GM12873 (cell line): Measurements from ENCODE around the gene CFAP206.
A peak's percentile ranks its signal among the peaks of the same experiment; 100 is the strongest.

ENCODE experiments used
- CTCF ChIP-seq: IDR thresholded peaks from 2 replicates; pipeline ENCODE4 v1.5.1; 2012; ENCODE audit warnings: low read depth, mild to moderate bottlenecking, moderate library complexity, low read length, control low read depth; ENCODE audit not compliant: insufficient read depth; ENCODE audit errors: missing control alignments

CFAP206 gene

GRCh38 chr6:87472525-87473418 is 65.0 kb downstream of the CFAP206 start, which contains the start of gene SLC35A1:
Gene SLC35A1, plus strand, starts transcription at chr6:87472974. Its CDS starts 30 bp downstream, at chr6:87473004.
- TF ChIP-seq CTCF = no peak

- TF ChIP-seq CTCF = peak; percentile 4
These were observed 65.7 kb downstream of the CFAP206 start for GRCh38 chr6:87473419-87473903.

GRCh38 chr6:87481931-87482330 is 74.2 kb downstream of the CFAP206 start:
- TF ChIP-seq CTCF = no peak

- no peak for TF ChIP-seq CTCF
These were observed 74.6 kb downstream of the CFAP206 start for GRCh38 chr6:87482366-87482765.

- peak; percentile 9 for TF ChIP-seq CTCF
These were observed 76.2 kb downstream of the CFAP206 start for GRCh38 chr6:87483929-87484328.

- TF ChIP-seq CTCF = no peak
These were observed 76.7 kb downstream of the CFAP206 start for GRCh38 chr6:87484491-87484890.

GRCh38 chr6:87487555-87487954 is 79.8 kb downstream of the CFAP206 start:
- TF ChIP-seq CTCF = no peak
